GM12872 (cell line): ENCODE measurements around the gene PIK3IP1.

Experiments
- CTCF ChIP-seq: IDR thresholded peaks from 3 replicates; pipeline ENCODE4 v1.5.1; 2011; ENCODE audit warnings: low read depth, mild to moderate bottlenecking, low read length, moderate library complexity; ENCODE audit not compliant: insufficient read depth

Gene PIK3IP1

GRCh38 chr22:31292236-31292989 is at the start of gene PIK3IP1:
PIK3IP1 (minus strand) TSS chr22:31292488; CDS start chr22:31292344, 144 bp downstream.
- peak; percentile 50; the same call in 2 of the 3 replicates for TF ChIP-seq CTCF

- no peak for TF ChIP-seq CTCF
Measured at GRCh38 chr22:31341386-31342088, 49.2 kb upstream of the PIK3IP1 start.

GRCh38 chr22:31340765-31341247 is 48.5 kb upstream of the PIK3IP1 start:
- no peak for TF ChIP-seq CTCF

GRCh38 chr22:31340360-31340759 is 48.1 kb upstream of the PIK3IP1 start:
- no peak for TF ChIP-seq CTCF

GRCh38 chr22:31339148-31339832 is 47.0 kb upstream of the PIK3IP1 start:
- TF ChIP-seq CTCF: no peak

- TF ChIP-seq CTCF: no peak
Measured at GRCh38 chr22:31337178-31337577, 44.9 kb upstream of the PIK3IP1 start.

- no peak for TF ChIP-seq CTCF
Measured at GRCh38 chr22:31334329-31334728, 42.0 kb upstream of the PIK3IP1 start.
